HG03469 (cell line): ENCODE results near the gene CTIF.
"Not testable (repeated sequence)": the region's sequence is repeated elsewhere in the genome, so short reads cannot be mapped to it uniquely, and the experiment has no call there.

Experiments
- ATAC-seq: cut with Tn5 transposase; IDR thresholded peaks from one replicate; pipeline ENCODE4 v1.9.1; 2021; ENCODE audit warnings: mild to moderate bottlenecking, moderate library complexity, moderate number of reproducible peaks; ENCODE audit not compliant: unreplicated experiment

Gene CTIF

DNA sequence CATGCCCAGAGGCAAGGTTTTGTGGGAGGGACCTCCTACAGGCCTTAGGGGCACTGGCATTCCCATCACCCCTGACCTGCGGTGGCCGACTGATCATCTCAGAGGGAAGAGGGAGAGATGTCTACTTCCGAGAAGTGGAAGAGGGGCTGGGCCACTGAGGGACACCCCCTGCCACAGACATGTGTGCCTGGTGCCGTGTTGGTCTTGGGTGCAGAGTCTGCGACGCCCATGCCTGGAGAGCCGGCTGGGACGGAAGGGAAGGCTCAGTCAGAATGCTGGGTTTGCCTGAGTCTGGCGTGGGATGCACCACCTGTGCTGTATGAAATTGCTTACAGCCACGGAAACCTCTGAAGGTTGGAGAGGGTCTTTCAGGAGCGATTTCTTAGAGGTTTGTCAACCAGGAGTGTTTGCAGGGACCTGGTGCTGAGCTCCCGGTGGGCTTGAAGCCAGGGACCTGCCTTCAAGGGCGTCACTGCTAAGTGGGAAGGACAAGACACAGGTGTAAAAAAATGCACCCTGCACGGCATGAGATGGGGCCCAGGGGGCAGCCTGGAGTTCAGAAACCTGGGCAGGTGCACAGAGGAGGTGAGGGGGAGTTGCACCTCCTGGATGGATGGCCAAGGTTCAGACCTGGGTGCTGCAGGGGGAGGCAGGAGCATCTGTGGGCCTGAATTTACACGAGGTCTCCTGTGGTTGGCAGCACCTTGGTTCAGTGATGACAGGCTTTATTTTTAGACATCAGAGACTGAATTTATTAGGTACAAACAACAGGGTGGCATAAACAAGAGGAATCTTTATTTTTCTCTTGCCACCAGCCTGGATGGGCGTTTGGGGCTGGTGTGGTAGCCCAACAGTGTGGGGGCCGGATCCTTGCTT is 100.3 kb downstream of the CTIF start:
- ATAC-seq: no peak

DNA sequence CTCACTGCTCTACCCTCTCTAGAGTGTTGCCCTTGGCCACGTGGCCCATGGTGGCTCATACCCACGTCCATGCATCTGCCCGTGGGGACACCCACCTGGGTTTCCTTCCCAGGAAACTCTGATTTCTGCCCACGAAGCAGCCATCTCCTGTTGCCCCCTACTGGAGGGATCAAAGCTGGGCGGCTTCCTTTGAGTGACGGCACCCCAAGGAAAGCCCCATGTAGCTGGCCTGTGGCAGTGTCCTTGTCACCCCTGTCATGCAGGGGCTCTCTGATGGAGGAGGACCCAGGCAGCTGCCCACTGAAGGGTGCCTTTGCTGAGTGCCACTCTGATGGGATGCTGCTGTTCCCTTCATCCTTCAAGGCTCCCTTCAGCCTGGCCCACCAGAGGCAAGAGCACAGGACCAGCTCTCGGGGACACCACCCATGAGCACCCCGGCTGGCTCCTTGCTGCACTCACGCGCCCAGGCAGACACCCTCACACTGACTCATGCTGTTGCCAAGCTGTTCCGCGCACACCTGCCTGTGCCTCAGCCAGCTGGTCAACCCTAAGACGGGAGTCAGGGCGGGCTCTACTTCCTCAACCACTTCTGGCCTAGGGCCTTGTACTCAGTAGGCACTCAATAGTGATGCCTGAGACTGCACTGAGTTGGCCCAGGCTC is 101.1 kb downstream of the CTIF start:
- ATAC-seq: no peak

DNA sequence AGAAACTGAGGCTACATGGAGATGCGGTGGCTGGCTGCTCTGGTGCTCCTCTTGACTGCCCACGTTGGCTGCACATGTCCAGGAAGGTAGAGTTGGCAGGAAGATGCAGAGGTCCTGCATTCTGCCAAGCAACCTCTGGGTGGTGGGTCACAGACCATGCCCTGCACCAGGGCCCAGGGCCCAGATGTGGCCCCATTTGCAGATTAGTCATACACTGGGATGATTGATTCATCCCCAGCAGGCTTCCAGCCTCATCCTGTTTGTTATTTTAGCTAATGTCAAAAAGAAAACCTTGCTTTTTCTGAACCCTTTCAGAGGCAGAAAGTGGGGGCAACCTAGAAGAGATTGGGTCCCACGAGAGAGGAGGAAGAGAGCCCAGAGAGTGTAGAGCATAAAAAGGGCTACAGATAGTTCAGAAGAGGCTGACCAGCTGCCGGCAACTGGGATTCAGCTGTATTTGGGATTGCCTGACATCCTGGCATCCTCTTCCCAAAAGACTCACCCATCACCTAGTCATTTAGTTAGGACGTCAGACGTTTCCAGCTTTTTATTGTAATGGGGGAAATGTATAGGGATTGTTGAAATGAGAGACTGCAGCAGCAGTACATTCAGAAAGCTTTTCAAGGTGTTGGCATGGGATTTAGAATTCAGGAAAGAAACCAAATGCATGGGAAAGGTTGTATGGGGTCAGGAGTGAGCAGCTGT is 101.9 kb downstream of the CTIF start:
- no peak for ATAC-seq

DNA sequence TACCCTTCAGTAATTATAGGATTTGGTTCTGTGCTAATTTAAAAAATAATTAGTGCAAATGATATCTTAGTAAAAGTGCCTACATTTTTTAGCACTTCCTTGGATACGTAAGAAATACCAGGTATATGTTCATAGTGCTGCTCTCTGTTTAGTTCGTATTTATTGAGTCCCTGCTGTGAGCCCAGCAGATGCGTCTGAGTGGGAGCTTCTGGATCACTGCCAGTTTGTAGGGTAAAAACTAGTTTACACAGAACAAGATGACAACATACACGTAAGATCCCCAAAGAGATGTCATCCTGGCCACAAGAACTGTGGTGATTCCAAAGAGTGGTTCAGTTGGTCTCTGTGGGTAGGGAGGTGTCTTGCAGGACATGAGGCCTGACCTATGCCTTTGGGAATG is 103.2 kb downstream of the CTIF start:
- no peak for ATAC-seq

DNA sequence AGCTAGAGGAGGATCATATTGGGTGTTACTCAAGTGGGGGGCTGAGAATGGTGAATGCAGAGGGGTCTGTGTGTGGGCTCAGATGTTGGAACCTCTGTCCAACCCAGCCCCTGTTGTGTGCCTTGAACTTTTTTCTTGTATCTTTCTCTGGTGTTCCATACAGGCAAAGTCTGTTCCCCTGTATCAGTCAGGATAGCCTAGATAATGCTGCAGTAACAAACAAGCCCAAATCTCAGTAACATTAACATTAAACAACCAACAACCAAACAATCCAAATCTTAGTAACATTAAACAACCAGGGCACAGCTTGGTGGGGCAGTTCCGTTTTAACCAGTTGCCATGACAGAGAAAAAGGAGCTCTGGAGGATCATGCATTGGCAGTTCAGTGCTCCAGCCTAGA is 103.7 kb downstream of the CTIF start:
- ATAC-seq: no peak

DNA sequence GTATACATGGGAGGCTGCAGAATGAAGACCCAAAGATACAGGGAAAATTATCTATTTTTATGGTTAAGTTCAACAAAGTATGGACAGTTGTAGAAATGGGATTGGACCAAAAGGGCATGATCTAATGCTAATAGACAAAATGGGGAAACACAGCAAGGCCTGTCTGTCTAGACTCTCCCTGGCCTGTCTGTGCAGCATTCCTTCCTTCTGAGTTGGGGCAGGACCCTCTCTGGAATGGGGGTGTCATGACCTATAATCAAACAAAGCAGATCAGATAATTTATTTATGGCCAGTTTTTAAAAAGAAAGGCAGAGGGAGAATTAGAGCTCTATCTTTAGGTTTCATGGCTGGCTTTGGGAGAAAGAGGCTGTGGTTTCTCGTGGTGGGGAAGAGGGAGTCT is 104.4 kb downstream of the CTIF start:
- no peak for ATAC-seq

DNA sequence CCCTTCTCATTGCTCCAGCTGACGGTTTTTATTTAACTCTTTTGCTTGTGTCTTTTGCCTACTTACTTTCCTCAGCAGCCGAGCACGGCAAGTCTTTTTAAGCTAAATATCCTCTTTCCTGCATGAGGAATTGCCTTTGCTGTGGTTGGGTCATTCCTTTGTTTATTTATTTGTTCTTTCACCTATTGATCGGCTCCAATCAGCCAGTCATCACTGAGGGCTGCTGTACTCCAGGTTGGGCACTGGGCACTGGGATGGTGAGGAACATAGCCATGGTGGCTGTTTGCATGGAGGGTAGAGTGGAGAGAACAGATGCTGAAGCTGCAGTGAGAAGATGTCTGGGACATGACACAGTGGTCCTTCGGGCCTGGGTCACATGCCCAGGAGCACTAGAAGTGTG is 105.2 kb downstream of the CTIF start:
- ATAC-seq: no peak

DNA sequence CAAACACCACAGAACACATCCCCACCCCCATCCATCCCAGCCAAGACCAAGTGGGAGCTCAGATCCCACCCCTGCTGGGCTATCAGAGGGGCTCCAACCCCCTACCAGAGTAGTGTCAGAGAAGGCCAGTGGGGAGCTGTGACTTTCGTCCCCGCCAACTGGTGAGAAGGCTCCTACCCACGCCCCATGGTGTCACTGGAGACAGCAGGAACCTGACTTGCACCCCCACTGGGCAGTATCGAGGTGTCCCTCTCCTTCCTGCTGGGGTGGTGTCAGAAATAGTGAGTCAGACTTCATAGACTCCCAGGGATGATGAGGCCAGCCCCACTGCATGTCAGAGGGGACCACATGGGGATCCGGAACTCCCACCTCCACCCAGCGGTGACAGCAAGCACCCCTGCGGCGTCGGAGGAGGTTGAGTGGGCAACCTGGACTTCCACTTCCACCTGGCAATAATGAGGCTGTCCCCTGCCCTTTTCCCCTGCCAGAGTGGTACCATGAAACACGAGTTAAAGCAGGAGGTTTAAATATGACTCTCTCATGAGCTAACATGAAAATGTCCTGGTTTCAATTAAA is 106.7 kb downstream of the CTIF start:
- no peak for ATAC-seq

DNA sequence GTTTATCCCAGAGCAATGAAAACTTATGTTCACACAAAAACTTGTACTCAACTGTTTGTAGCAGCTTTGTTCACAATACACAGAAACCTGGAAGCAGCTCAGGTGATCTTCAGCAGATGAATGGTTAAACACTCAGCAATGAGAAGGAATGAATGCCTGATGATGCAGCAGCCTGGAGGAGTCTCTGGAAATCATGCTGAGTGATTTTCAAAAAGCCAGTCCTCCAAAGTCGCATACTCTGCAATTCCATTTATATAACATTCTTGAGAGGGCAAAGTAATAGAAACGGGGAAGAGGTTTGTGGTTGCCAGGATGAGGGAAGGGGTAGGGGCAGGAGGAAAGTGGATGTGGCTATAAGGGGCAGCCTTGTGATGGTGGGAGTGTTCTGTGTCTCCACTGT is 108.1 kb downstream of the CTIF start:
- ATAC-seq: no peak

DNA sequence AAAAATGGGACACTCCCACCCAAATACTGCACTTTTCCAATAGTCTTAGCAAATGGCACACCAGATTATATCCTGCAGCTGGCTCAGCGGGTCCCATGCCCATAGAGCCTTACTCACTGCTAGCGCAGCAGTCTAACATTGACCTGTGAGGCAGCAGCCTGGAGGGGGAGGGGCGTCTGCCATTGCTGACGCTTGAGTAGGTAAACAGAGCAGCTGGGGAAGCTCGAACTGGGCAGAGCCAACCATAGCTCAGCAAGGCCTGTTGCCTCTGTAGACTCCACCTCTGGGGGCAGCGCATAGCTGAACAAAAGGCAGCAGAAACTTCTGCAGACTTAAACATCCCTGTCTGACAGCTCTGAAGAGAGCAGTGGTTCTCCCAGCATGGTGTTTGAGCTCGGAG is 110.4 kb downstream of the CTIF start:
- no peak for ATAC-seq

DNA sequence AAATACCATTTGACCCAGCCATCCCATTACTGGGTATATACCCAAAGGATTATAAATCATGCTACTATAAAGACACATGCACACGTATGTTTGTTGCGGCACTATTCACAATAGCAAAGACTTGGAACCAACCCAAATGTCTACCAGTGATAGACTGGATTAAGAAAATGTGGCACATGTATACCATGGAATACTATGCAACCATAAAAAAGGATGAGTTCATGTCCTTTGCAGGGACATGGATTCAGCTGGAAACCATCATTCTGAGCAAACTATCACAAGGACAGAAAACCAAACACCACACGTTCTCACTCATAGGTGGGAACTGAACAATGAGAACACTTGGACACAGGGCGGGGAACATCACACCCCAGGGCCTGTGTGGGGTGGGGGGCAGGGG is 115.8 kb downstream of the CTIF start:
- ATAC-seq: not testable (repeated sequence)

DNA sequence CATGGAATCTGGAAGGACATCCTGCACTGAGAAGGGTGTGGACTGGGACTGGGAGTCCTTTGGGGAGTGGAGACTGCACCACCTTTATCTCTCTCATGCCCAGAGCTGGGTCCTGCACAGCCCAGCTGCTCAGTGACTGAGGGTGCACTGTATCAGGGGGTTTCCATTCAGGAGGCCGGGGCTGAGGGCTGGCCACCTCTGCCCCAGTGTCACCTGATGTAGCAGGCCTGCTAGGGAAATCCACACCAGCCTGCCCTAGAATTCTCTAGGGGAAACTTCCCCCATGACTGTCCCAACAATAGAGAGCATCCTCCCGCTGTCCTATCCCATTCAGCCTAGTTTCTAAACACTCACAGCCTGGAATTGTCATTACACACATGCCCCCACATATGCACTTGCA is 116.7 kb downstream of the CTIF start:
- no peak for ATAC-seq

DNA sequence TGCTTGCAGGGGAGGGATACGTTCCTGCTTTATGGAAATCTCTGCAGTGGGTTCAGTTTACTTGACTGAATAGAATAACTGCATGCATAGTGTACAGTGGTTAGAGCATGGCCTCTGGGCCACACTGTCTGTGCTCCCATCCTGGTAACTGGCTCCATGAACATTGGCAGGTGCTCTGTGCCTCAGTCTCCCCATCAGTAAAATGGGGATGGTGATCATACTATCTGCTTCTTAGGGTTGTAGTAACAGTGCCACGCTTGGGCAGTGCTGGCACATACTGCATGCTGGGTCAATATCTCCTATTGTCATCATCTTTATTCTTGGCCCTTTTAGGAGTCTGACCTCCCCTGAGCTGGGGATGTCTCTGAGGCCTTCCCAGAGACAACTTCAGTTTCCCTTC is 117.3 kb downstream of the CTIF start:
- no peak for ATAC-seq

DNA sequence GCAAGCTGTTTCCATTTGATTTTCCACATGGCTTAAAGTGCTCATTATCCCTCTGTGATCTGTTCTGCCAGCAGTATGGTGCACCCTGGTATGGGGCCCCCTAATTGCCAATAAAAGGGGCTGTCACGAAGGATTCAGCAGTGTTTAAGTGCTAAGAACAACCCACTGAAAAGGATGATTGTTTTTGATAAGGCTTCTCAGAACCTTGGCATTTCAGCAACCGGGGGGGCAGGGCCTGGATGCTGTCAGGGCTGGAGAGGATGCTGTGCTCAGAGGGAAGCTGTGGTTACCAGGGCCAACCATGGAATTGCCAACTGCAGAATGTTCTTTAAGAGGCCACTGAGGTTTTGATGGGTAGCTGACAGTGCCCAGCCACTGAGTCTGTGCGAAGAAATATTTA is 117.8 kb downstream of the CTIF start:
- no peak for ATAC-seq

DNA sequence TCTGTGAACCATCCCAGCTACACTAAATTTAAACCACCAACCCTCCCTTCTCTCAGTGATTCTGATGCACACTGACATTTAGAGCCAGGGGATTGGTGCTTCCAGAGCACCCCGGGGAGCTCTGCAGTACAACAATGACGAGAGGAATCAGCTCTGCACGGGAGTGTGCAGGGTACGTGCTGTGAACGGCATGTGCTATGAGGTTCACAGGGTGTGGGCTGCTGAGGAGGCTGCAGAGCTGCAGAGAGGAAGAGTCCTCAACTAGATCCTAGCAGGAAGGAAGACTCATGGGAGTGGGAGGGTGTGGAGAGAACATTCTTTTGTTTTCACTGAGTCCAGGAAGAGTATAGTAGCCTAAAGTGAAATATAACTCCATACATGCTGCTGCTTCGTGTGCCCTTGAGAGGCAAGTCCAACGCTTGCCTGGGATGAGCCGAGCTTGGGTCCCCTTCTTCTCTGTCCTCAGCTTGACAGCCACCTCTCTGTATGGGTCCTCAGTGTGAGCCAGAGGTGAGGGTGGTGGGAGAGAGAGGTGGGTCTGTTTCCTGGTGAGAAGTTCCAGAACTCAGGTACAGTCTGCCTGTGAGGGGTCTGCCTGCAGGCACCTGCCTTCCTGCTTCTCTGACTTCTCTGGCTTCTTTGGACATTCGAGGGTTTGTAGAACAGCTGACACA is 118.8 kb downstream of the CTIF start:
- no peak for ATAC-seq

DNA sequence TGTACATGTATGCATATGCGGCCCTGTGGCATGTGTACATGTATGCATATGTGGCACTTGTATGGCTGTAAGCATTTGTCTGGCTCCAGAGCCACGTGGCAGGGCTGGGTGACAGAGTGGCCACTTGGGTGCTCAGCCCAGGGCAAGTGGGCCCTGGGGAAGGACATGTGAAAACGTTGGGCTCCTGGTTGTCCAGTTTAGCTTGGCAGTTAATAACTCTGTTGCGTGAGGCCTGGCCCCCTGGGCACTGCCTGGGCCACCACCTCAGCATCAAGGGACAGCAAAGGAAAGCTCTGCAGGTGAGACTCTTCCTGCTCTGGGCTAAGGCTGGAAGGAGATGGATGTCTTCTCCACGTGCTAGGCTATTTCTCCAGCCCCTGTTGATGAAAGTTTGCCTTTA is 119.9 kb downstream of the CTIF start:
- ATAC-seq: no peak

DNA sequence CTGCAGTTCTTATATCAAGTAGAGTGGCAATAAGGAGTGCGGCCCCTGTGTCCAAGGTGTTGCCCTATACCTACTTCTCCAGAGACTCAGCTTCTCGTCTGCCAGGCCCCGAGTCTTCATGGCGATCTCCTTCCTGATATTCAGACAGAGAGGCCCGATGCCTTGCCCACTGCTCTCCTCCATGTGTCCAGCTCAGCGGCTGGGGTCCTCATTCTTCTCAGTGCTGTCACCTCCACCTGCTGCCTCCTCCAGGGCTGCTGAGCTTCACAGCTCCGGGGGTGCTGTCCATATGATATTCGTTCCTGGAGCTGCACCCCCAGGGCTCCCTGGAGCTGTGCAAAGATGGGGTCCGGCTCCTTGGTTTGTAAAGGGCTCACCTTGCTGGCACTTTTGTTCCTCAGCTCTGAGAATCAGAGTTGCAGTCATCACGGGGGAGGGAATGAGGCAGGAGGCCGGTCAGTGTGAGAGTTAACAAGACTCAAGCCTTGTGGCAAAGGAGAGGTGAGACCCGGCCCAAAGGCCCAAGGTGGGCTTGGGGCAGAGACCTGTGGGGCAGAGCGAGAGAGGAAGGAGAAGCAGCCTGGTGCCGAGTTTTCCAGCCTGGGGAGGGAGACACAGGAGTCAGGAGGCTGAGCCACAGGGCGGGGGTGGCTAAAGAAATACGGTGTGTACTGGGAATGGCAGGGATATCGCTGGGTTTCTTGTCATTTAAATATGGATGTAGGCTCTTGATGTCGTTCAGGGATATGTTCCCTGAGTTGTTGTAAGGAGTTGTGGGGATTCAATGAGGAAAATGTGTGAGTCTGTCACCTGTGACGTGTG is 120.6 kb downstream of the CTIF start:
- ATAC-seq: no peak

DNA sequence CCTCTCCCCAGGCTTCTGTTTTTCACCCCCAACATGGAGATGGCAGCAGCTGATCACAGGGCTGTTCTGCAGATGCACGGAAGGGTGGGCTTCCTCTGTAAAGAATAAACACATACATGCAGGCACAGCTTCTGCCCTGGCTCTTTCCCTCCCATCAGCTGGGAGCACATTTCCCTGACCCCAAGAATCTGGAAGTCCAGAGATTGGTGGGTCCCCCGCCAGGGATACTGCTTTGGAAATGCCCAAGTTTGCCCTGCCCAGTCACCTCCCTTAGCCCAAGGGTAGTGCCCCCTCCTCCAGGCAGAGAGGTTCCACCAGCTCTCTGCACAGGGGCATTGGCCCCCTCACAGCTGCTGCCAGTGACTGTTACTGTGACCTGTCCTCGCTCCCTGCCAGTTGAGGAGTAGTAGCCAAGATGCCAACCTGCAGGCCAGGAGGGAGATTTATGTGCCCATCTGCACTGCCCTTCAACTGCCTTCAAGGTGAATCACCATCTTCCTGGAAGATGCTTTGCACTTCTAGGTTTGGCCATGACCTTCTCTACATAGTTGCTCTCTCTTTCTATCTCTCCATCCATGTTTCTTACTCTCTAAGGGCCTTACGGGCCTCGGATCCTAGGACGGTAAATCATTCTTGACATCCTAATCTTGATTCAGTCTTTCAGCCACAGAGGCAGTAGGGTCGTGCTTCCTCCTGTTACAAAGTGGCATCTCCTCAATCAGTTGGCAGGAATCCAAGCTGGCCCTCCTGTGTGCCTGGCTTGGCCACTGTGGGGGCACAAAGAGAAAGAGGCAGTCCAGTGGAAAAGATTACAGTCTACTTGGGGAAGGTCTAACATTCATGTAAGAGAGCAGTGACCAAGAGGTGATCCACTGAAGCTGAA is 121.8 kb downstream of the CTIF start:
- no peak for ATAC-seq

DNA sequence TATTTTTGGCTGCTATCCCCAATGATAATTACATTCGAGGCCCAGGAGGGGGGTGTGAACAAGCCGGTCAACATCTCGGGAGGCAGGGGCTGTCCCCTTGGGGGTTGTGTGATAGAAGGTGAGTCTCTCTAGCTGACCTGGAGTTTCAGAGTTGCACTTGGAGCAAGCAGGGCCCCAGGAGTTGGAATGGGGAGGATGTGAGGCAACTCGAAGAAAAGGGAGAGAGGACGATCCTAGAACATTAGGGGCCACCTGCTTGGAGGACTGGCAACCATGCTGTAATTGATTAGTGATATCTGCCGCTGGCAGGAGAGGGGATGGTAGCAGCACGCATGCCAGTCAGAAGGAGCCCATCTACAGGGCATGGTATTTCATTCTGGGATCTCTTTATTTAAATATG is 122.6 kb downstream of the CTIF start:
- no peak for ATAC-seq
